ENCODE data around the gene ZYG11B. TPM values are rescaled to one million over a fixed set of nuclear protein-coding genes. Genes with fewer than 3 reads are reported as not detected.
"Not testable (repeated sequence)": the region's sequence is repeated elsewhere in the genome, so short reads cannot be mapped to it uniquely, and the experiment has no call there.

ZYG11B gene
- total and polyA plus RNA-seq, 9 of the 15 experiments (the other 6 are each of a cell fraction or from before 2014, with no cell fraction given) = 4.9 to 22.2 (median 12.2) TPM

DNA sequence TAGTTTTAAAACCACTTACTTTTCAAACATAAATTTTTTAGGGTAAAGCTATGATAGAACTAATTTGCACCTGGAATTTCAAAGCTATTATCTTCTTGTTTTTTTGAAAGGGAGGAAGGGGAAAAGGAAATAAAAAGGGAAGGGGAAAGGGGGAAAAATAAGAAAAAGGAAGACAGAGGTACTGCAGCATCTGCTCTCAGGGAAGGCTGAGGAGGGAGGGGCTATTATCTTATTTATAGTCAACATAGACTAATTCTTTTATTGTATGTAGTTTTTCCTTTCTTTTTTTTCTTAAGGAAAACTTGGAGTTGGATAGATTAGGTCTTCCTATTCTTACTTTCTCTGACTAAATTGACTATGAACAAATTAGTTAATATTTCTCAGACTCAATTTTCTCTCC lies 74.8 kb downstream of the ZYG11B start:
- no peaks in the 10 kb centered on the region for H3K4me1 ChIP-seq (replicated peaks in 1 of 2; ENCODE audit: control insufficient read depth in 2 of 2, insufficient read depth in 2 of 2, low read length in 2 of 2)
- H3K79me2 ChIP-seq (ENCODE audit: control insufficient read depth, insufficient read depth, low read length) = no peaks in the 10 kb centered on the region
- H4K20me1 ChIP-seq (replicated peaks; ENCODE audit: control insufficient read depth, insufficient read depth, low read length) = no peaks in the 10 kb centered on the region
- no peaks in the 10 kb centered on the region for H3K9me3 ChIP-seq (replicated peaks; ENCODE audit: control insufficient read depth, insufficient read depth, low read depth, low read length)
- H3K9me1 ChIP-seq (ENCODE audit: control insufficient read depth, insufficient read depth, low read length) = no peaks in the 10 kb centered on the region
- no peak overlapping the region for H3K4me3 ChIP-seq
- peaks cover 22% of the 10 kb centered on the region for H3K36me3 ChIP-seq (ENCODE audit: control insufficient read depth, insufficient read depth, low read length)
- no peaks in the 10 kb centered on the region for H3K27me3 ChIP-seq (ENCODE audit: control insufficient read depth in 2 of 2, insufficient read depth in 2 of 2, low read length in 2 of 2)
- H3K9ac ChIP-seq (ENCODE audit: insufficient read depth in 1 of 2, low read depth in 2 of 2, low read length in 2 of 2) = no peak overlapping the region
- DNase-seq (ENCODE audit: extremely low read depth in 1 of 4, low spot score in 3 of 4) = no peak
- H3K4me2 ChIP-seq (ENCODE audit: insufficient read depth, low read length) = no peak overlapping the region
- TF ChIP-seq, protein P1, sequence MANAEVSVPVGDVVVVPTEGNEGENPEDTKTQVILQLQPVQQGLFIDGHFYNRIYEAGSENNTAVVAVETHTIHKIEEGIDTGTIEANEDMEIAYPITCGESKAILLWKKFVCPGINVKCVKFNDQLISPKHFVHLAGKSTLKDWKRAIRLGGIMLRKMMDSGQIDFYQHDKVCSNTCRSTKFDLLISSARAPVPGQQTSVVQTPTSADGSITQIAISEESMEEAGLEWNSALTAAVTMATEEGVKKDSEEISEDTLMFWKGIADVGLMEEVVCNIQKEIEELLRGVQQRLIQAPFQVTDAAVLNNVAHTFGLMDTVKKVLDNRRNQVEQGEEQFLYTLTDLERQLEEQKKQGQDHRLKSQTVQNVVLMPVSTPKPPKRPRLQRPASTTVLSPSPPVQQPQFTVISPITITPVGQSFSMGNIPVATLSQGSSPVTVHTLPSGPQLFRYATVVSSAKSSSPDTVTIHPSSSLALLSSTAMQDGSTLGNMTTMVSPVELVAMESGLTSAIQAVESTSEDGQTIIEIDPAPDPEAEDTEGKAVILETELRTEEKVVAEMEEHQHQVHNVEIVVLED (CRISPR knock-in tag; IDR thresholded peaks at IDR 0.05) = no peak
- no peak for TF ChIP-seq HDAC1 (IDR thresholded peaks at IDR 0.05)
- no peak for TF ChIP-seq KLF6 (CRISPR knock-in tag; IDR thresholded peaks at IDR 0.05; ENCODE audit: borderline replicate concordance)
- TF ChIP-seq HNRNPK (IDR thresholded peaks at IDR 0.05; ENCODE audit: low read depth, low read length, poor library complexity, severe bottlenecking) = peak; percentile 81
- TF ChIP-seq SRF (CRISPR knock-in tag; IDR thresholded peaks at IDR 0.05) = no peak
- TF ChIP-seq ZFP1 (CRISPR knock-in tag; IDR thresholded peaks at IDR 0.05) = no peak
- TF ChIP-seq PCBP2 (IDR thresholded peaks at IDR 0.05; ENCODE audit: low read depth, low read length, poor library complexity, severe bottlenecking) = peak; percentile 89
- no peak for TF ChIP-seq BRCA1 (IDR thresholded peaks at IDR 0.05)
- no peak for TF ChIP-seq BRCA1 (CRISPR knock-in tag; IDR thresholded peaks at IDR 0.05)
- TF ChIP-seq, protein P2, sequence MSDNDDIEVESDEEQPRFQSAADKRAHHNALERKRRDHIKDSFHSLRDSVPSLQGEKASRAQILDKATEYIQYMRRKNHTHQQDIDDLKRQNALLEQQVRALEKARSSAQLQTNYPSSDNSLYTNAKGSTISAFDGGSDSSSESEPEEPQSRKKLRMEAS (CRISPR knock-in tag; IDR thresholded peaks at IDR 0.05) = no peak
- TF ChIP-seq PCBP1 (IDR thresholded peaks at IDR 0.05; ENCODE audit: low read depth, low read length, poor library complexity, severe bottlenecking) = peak; percentile 46
- POLR2A ChIA-PET = interaction anchor here (0.7 to 1.6 kb wide), 3 partner anchors 27 to 1552 kb away, joined by 4 to 5 read pairs (median 4); no protein-coding TSS in a partner anchor
- no peak overlapping the region for H2AFZ ChIP-seq (ENCODE audit: low read depth, low read length)
- ATAC-seq = no peak
- CTCF ChIA-PET (ENCODE audit: low intra/inter-chr PET ratio) = no interaction called here
- BruUV-seq (replicated peaks) = no TSS peak
- in situ Hi-C loops (cut with MboI) = no loop called here
- intact Hi-C loops (cut with micrococcal nuclease) = no loop called here
- no peak overlapping the region for H3K27ac ChIP-seq (ENCODE audit: extremely low read depth, low read depth, low read length)
- FAIRE-seq = no peak

DNA sequence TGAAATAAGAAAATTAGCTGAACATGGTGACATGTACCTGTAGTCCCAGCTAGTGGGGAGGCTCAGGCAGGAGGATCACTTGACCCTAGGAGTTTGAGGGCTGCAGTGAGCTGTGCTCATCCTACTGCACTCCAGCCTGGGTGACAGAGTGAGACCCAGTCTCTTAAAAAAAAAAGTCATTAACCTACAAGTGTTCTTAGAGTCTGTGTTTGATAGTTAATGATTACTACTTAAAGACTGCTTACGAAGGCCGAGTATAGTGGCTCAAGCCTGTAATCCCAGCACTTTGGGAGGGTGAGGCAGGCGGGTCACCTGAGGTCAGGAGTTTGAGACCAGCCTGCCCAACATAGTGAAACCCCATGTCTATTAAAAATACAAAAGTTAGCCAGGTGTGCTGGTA lies 77.8 kb downstream of the ZYG11B start:
- H3K4me2 ChIP-seq (ENCODE audit: insufficient read depth, low read length); intact Hi-C loops (cut with micrococcal nuclease); H3K27ac ChIP-seq (ENCODE audit: extremely low read depth, low read depth, low read length); DNase-seq (ENCODE audit: extremely low read depth in 1 of 4, low spot score in 3 of 4); CTCF ChIA-PET (ENCODE audit: low intra/inter-chr PET ratio); in situ Hi-C loops (cut with MboI); H3K4me3 ChIP-seq; FAIRE-seq; H3K9ac ChIP-seq (ENCODE audit: insufficient read depth in 1 of 2, low read depth in 2 of 2, low read length in 2 of 2); H3K9me3 ChIP-seq (replicated peaks; ENCODE audit: control insufficient read depth, insufficient read depth, low read depth, low read length); ATAC-seq; H3K27me3 ChIP-seq (ENCODE audit: control insufficient read depth in 2 of 2, insufficient read depth in 2 of 2, low read length in 2 of 2); H2AFZ ChIP-seq (ENCODE audit: low read depth, low read length); H3K4me1 ChIP-seq (replicated peaks in 1 of 2; ENCODE audit: control insufficient read depth in 2 of 2, insufficient read depth in 2 of 2, low read length in 2 of 2); H4K20me1 ChIP-seq (replicated peaks; ENCODE audit: control insufficient read depth, insufficient read depth, low read length); H3K79me2 ChIP-seq (ENCODE audit: control insufficient read depth, insufficient read depth, low read length); H3K9me1 ChIP-seq (ENCODE audit: control insufficient read depth, insufficient read depth, low read length); BruUV-seq (replicated peaks): not testable (repeated sequence)
- POLR2A ChIA-PET = interaction anchor here (0.6 kb wide), 1 partner anchor 1178 kb away, joined by 3 read pairs; no protein-coding TSS in a partner anchor
- WGBS (ENCODE audit: insufficient coverage, low coverage, missing lambda C conversion rate) = 88% methylated on average over 3 of the region's 3 CpGs
- H3K36me3 ChIP-seq (ENCODE audit: control insufficient read depth, insufficient read depth, low read length) = peaks cover 18% of the 10 kb centered on the region

All from K562 (cell line).